Inflammatory macrophage (primary cell): ENCODE measurements around the gene CADPS.
A peak's percentile ranks its signal among the peaks of the same experiment; 100 is the strongest.

Experiments
- DNase-seq, 2 donors: peaks; one replicate each; pipeline ENCODE4 v3.0.0-alpha.2; 2020 to 2022

The CADPS gene

DNA sequence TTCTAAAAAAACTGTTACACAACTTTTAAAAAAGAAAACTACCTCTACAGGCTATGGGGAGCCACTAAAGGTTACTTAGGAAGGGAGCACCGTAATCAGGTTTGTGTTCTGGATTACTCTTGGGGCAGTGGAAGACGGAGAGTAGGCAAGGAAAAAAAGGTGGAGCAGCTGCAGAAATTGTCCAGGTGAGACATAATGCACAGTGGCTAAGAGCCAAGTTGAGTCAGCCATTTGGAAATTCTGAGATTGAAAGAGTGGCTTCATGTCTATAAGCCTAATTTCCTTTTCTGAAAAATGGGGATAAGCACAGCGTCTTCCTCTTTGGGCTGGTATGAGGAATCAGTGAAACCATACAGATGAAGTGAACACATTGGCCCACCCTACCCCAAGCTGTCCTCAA lies 195.2 kb downstream of the CADPS start:
- DNase-seq: no peak

DNA sequence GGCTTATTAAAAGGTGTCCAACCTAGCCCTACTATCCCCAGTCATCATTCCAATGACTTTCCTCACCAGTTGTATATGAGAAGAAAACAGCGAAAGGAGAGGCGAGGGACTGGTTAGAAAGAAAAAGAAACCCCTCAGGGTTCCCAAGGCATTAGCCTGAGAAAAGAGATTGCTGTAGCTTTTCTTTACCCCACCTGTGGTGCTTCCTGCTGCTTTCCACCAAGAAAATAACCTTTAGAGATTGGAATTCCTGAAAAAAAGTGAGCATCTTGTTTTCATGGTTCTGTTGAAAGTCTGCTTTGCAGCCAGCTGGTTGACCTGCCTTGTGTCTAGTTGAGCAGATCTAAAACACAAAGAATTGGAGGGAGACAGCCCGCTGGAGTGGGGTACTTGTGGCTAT lies 196.4 kb downstream of the CADPS start:
- no peak for DNase-seq

DNA sequence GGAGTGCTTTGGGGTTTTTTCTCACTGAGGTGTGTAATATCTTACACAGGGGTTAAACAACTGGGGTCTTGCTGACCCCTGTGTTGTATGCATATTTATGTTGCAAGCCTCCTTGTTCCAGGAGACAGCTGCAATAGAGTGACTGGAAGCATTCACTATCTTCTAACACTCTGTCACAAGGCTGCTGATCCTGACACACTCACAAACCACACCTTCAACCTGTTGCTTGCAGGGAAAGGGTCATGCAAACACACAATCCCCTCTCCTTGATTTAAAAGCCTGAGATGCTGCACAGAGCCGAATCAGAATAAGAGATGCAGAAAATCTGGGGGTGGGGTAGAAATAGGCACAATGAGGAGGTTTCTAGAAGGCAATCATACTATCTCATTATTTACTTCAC lies 197.3 kb downstream of the CADPS start:
- DNase-seq: no peak

DNA sequence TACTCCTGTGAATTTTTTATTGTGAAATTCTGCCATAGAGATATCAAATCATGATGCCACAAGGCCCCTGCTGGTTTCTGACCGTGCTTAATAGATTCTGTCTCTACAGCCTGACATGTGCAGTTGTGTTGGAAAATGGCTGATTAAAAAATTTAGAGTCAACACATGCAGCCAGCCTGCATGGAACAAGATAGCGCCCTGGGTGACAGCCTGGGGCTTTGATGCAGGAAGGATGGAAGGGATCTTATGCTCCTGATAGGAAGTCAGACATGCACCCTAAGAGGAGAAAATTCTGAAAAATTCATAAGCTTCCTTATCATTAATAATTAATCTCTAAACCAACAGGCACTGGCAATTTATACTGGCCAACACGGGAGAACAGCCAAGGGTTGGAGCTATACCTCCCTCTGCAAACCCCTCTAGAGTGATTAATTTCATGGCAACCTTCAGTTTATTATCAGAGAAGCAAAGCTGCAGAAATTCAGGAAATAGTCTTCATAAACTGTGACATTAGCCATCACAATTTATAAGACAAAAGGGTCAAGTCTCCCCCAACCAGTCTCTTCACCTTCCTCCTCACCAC lies 198.4 kb downstream of the CADPS start:
- DNase-seq: no peak

DNA sequence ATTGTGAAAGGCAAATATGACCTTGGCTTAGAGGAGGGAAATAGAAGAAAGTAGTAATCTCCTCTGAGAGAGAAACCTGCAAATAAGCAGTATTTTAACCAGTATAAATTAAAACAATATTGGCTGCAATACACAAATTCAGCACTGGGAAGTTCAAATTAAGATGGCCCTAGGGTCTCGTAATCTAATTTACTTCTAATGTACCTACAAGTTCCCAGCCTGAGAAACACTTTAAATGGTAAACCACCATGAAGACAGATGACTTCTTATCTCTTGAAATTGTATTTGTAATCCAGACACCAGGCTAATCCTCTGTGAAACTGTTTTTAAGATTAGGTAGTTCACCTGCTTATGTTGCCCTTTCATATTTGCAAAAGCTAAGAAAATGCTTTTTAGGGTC lies 199.7 kb downstream of the CADPS start:
- no peak for DNase-seq

DNA sequence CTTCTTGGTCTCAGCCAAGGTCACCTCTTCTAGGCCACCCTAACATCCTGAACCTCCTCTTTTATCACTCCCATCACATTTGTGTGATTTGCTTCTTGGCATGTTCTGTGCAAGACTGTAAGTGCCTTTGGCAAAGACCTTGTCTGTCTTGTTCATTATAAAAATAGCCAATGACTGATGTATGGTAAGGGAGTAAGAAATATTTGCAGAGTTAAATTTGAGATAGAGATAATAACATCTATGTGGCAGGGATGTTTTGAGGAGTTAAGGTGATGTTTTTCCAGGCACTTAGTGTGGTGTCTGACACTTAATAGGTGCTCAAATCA lies 202.3 kb downstream of the CADPS start:
- DNase-seq: no peak

DNA sequence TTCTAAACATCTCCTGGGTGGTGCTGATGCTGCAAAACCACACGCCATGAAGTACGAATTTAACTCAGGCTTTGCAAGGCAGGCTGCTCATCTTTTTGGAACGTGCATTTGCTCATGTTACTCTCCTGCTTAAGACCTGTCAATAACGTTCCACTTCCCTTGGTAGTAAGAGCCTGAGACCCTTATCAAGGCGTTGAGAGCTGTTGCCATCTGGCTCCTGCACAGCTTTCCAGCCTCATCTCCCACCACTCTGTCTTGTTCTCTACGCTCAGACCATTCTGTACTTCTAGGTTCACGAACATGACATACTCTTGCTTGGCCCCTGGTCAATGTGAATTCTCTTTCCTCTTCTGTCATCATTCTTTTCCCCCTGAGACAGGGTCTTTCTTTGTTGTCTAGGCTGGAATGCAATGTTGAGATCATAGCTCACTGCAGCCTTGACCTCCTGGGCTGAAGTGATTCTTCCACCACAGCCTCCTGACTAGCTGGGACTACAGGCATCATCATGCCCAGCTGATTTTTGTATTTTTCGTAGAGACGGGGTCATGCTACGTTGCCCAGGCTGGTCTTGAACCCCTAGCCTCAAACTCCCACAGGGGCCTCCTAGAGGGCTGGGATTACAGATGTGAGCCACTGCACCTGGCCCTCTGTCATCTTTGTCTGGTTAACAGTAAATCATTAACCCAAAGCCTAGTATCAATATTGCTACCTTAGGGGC lies 202.8 kb downstream of the CADPS start:
- DNase-seq: no peak

DNA sequence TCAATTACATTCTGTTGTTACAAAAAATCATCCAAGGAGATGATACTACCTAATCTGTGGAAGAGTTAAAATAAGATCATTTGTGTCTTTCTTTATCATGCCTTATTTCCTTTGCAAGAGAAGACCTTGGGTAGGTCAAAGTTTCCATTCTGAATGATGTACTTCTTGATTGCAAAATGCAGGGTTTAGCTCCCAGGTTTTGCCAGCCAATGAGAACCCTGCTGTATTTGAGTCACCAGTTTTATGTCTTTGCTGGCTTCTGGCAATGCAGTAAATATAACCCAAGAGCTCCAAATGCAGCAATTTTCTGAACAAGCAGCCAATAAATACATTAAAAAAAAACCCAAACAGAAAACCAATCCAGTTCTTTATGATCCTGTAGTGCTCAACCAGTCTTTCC lies 204.9 kb downstream of the CADPS start:
- DNase-seq: no peak

DNA sequence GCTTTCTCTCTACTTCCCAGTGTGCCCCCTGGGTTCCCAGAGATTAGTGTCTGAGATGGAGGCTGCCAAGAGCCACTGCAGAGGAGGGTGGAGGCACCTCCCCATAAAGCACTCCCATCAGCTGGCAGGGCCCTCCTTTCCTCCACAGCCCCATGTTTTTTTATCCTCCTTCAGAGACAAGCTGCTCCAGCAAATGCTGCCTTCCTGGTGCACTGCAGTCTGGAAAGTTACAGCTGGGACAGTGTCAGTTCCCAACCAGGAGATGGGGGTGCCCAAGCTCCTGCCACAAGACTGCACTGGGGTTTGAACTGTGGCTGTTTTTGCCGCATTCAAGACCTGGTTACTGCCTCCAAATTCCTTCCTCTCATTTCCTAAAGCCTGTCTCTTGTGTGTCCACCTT lies 206.1 kb downstream of the CADPS start:
- DNase-seq: no peak

DNA sequence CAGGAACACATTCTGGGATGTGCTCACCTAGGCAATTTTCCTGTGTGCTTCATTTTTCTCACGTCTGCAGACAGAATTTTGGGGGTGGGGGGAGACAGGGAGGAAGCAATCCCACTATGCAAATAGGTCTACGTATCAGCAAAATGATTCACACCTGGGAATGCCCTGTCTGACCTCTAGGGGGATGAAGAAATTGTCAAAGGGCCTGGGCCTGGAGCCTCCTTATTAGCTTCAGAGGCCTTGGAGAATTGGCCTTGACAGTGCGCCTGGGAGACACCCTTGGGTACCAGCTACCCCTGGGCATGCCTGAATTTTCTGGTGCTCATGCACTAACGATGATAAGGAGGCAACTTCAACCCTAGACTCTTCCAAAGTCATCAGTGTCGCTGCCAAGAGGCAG lies 207.5 kb downstream of the CADPS start:
- no peak for DNase-seq

DNA sequence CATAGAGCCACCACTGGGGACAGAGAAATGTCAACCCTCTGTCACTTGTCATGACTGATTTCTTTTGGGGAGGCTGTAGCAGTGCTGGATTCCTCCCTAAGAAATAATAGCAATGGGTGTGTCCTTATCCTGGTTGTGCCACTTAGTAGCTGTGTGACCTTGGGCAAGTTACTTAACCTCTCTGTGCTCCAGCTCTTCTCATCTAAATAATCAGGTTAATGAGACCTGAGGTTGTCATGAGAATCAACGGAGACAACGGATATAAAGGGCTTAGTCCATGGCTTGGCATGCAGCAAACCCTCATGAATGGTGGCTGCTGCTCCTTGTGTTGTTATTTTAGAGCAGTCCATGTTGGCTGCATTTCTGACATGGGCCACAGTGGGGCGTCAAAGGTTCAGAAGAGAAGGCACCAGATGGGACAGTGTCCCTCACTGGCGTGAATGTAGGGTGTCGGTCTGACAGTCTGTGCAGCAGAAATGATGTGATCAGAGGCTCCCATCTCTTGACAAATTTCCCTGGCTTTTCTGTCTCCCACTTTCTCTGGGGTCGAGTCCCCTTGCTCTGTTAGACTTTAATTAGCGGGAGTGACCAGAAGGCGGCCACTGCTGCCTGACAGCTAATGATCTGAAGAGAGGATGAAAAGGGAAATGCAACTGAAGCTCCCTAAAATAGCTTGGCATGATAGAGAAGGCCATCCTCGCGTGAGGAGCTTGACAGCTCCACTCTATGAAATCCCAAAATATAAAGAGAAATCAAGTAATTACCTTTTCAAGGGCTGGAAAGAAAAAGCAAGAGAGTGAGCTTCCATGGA lies 209.4 kb downstream of the CADPS start:
- peak; percentile 6 to 32 for DNase-seq

DNA sequence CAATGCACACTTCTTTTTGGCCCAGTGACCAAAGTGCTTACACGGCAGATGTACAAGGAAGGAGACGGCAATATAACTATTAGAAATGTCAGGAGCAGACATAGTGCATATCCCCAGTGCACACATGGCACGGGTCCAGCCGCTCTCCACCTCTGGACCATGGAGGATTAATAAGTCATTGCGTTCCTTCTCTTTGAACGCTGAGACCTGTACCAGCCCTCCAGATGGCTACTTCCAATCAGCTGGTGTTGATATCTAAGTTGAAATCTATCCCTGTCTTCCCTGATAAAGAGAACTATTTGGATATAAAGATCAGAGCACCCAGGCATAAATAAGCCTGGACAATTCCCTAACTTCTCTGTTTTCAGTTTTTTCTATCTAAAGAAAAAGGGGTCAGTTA lies 212.5 kb downstream of the CADPS start:
- DNase-seq: no peak

DNA sequence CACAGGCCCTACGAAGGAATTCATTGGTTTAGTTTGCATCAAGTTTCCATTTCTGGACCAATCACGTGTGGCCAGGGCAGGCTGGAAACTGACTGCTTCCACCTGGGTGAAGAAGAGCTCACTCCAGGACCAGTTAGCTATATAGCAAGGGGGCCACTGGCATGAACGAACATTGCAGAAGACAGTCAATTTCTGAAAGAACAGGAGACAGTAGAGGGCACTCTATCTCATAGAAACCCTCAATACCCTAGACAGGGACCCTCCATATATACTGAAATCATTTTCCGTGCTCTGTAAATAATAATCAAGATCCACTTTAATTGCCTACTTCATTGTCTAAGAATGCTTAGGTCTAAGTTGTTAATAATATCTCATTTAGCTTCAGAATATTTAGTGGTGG lies 215.6 kb downstream of the CADPS start:
- no peak for DNase-seq

DNA sequence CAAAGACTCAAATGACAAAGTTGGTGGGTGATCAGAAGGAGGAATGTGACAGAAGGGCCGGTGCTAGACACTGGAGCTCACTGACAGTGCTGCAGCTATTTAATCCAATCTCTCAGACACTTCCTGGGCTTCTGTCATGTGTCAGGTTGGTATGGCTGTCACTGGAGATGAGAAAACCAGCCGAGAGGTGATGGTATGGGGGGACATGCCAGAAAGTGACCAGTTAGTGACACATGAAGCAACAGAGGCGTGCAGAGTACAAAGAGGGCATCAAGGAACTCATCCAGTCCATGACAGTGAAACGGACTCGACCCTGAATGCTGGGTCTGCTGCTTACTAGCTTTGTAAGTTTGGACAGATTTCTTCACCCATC lies 219.5 kb downstream of the CADPS start:
- DNase-seq: no peak

DNA sequence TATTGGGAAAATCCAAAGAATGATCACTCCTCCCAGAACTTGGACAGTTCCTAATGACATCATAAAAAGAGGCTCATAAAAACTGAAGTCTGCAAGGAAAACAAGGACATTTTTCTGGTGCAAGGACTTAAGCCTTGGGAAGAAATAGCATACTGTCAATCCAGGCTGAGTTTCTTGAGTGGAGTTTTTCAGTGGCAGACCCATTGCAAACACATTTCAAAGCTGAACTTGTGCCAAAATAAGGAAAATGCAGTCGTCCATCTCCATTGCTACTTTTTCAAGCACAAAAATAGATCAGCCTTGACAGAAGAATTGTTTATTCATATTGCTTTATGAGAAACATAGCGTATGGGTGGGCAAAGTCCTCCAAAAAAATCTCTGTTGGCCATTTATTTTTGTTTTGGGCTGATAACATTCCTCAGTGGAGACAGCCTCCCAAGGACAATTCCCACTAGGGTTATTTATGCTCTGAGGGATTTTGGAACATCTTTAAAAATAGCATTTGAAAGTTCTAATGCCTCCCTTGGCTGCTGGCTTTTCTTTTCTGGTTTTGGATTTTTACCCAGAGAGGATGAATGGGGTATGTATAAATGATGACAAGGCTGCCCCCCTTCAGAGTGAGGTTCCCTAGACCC lies 220.0 kb downstream of the CADPS start:
- no peak for DNase-seq

DNA sequence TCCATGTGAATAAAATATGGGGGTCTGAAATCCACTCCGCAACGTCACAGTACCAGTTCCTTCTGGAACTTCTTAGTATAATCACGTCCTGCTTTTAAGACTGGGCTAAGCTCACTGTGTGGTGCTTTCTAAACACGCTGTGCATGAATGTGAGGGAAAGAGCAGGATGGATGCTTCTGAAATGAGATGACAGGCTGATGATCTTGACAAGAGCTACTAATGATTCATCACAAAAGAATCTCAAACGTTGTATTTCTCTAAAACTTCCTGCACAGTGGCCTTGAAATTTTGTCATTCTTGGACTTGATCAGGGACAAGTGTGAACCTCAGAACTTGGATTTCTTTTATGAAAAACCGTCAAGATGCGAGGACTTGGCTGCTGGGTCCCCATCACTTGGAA lies 221.4 kb downstream of the CADPS start:
- DNase-seq: no peak

DNA sequence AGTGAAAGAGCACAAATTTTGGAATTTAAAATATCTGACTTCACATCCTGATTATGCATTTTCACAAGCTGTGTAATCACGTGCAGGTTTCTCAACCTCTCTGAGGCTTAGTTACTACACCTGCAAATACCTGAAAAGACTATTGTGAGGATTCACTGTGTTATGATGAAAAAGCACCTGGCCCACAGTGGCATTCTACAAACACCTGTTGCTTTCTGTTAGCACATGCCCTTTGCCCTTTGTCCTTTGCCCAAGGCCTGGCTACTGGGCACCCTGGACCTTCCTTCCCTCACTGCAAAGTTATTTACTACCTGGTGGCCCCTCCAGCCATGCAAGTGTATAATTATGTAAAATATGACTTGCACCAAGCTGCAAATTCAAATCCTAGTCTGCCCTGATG lies 227.5 kb downstream of the CADPS start:
- DNase-seq: no peak

DNA sequence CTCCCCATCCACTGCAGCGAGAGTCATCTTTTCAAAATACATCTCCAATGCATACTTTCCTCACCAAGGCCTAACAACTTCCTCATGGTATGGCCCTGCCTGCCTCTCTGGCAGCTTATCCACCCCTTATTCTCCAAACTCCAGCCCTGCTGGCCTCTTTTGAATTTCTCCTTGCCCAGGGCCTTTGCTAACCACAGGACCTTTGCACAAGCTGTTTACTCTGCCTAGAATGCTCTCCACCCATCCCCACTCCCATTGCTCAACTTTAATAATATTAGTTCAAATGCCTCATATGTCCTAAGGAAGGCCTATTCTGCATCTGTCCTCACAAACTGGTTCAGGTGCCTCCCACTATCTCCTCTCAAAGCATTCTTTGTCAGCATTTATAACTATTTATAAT lies 230.7 kb downstream of the CADPS start:
- DNase-seq: no peak

DNA sequence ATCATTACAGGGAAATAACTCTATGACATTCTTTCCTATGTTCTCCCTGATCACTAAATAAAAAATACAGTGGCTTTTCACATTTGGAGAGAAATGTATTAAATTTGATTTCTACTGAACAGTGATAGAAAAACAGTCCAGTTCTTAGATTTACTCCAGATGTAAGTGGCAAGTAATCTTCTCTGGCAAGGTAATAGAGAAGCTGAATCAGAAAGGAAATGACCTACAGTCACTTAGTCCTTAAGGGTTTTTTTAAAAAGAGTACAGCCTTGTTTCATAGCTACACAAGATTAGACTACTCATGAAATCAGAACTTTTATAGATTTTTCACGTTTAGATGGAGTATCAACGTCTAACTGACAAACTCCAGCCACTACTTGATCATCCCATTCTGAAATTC lies 236.9 kb downstream of the CADPS start:
- DNase-seq: no peak

DNA sequence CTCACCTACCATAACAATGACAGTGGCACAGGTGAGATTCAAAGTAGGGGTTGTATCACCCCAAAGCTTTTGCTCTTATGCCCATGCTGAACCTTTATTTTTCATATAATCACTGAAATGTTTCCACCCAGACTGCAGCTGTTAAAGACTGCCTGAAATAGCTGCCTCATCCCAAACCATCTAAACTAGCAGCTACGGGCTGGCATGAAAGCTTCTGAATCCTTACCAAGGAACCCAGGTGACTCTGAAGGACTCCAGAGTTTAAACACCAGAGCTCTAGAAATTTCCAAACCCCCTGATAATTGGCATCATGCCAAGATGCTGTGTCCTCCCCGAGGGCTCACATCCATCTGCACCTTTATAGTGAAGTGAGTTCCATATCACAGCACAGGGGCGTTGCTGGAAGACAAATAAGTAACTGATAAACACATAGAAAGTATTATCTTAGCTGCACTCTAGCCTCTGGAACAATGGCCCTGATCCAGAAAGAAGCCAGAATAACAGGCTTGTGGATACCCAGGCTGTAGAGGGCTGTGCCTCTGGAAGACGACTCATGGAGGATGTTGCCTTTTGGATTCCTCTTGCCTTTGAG lies 238.9 kb downstream of the CADPS start:
- no peak for DNase-seq

DNA sequence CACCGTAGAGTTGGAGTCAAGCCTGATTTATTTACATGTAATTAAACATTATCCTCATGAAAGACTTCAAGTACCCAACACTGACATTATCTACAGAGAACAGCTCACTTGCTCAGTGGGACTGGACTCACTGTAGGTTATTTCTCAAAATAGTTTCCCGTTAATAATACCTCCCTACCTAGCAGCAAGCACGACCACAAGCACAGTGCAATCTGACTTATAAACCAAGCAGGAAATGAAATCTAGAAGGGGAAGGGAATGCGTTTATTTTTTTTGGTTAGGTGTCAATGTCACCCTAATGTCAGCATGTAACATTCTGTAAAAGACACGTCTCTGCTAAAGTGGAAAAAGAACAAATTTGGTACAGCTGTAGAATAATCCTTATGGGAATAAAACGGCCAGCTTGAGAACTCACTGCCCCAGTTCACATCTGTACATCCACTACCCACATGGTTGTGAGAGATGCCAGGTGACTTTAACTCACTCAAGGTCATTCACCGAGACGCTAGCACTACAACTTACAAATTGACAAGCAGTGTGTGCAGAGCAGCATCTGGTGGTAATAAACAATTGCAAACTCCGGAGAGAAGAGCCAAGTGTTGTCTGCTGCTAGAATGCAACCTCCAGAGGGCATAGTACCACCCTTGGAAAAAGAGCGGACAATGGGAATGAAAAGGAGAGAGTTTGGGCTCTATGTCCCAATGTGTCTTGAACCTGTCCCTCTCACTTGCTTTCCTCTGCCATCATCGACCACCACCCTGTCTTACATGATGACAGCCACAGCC lies 242.5 kb downstream of the CADPS start:
- no peak for DNase-seq

DNA sequence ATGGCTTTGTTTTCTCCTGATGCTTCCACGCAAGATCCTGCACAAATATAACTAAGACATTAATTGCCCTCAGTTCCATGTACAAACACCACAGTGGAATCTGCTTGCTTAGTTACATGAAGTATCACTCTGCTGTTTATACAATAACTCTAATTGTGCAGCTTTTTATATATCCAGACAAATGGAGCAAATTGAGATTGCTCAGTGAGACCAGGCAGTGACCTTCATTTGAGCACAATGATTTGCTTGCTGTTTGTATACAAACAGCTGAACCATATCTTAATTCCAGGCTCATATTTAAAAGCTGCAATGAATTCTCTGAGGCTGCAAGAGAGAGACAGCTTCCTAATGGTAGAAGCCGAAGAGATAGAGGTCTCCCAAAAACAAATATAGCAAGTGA lies 243.7 kb downstream of the CADPS start:
- no peak for DNase-seq

DNA sequence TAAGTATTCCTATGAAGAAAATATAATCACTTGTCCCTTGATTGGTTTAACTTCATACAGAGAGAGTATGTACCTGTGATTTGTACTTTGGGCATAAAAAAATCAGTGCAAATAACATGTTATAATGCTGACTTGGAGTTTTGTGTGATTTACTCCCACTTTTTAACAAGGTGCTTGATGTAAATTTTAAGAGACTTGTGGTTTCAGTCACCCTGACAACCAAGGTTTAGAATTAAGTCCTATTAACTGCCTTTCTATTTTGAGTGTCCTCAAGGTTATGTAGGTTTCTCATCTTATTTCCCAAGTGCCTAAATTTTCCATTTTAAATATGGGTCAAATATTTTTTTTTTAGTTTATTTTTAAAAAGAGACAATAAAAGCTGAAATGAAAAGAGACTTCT lies 244.6 kb downstream of the CADPS start:
- DNase-seq: no peak
